Stimulated activated CD4-positive, alpha-beta T cell treated with anti-CD3 and anti-CD28 coated beads, Interleukin-1b, Interleukin-23, amount 100 ng/mL, for 48 hours (primary cell): ENCODE data around the gene IGDCC3.

ENCODE experiments used
- DNase-seq: peaks from one replicate; pipeline ENCODE4 v3.0.0-alpha.2; 2020

The IGDCC3 gene

DNA sequence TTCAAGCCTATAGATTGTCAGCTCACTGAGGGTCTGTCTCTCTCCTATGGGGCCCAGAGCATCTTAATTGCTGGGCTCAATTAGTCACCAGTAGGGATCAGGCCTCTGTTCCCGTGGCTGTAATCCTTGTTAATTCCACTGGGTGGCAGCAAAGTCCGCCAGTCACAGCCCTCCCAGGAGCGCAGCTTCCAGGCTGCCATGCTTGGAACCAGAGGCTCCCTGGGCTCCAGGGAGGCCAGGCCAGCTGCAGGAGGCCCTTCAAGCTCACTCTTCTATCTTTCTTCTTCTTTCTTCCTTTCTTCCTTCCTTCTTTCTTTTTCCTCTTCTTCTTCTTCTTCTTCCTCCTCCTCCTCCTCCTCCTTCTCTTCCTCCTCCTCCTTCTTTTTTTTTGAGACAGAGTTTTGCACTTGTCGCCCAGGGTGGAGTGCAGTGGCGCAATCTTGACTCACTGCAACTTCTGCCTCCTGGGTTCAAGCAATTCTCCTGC, 58.9 kb downstream of the IGDCC3 start:
- DNase-seq, result peak; percentile 78

GRCh38 chr15:65312400-65312916, 65.3 kb downstream of the IGDCC3 start:
- no peak for DNase-seq

DNA sequence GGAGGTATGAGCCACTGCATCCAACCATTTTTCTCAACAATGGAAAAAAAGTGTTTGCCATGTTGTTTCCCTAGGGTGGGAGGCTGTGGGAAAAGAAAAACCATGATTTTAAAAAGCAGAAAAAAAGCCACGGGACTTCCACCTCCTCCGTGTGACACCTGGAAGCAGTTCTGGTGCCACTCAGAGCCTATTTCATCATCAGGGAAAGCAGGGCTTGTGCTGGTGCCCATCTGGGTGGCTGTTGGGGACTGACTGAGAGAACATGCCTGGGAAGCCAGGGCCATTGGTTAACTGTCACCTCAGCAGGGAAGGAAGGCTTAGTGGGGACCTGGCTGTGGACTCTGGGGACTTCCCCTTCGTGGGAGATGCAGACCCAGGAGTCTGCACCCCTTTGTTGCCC, 66.0 kb downstream of the IGDCC3 start:
- DNase-seq, result no peak

DNA sequence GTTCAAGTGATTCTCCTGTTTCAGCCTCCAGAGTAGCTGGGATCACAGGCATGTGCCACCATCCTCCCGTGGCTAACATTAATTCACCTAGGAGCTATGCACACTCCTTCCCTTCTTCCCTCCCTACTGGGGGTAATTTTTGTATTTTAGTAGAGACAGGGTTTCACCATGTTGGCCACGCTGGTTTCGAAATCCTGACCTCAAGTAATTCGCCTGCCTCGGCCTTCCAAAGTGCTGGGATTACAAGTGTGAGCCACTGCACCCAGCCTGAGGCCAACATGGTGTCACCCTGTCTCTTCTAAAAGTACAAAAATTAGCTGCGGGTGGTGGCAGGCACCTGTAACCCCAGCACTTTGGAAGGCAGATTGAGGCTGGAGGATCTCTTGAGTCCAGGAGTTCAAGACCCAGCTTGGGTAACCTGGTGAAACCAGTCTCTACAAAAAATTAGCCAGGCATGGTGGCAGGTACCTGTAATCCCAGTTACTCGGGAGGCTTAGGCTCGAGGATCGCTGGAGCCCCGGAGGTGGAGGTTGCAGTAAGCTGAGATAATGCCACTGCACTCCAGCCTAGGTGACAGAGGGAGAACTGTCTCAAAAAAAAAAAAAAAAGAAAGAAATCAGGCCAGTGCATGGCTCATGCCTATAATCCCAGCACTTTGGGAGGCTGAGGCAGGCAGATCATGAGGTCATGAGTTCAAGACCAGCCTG, 67.2 kb downstream of the IGDCC3 start:
- DNase-seq, result no peak

DNA sequence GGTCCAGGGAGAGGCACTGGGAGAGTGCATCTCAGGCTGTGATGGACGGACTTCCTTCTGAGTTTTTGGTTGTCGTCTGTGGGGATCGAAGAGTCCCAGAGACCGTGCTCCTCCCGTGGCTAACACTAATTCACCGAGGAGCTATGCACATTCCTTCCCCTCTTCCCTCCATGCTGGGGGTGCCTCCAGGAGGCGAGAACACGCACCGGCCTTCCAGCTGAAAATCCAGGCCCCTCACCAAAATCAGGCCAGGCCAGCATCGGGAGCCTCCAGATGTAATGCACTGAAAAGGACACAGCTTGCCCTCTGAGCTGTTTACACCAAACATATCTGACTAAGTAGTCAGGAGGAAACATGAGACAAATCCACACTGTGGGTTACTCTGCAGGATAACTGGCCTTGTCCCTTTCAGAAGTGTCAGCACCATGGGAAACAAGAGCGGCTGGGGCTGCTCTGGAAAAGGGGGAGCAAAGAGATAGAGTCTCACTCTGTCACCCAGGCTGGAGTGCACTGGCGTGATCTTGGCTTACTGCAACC, 67.9 kb downstream of the IGDCC3 start:
- no peak for DNase-seq

DNA sequence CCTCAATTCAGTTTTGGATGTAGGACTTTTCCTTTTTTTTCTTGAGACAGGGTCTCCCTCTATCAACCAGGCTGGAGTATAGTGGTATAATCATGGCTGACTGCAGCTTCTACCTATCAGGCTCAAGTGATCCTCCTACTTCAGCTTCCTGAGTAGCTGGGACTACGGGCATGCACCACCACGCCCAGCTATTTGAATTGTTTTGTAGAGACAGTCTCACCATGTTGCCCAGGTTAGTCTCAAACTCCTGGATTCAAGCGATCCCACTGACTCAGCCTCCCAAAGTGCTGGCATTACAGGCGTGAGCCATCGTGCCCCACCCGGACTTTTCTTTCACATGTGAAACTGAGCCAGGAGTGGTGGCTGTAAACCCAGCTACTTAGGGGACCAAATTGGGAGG, 69.8 kb downstream of the IGDCC3 start:
- no peak for DNase-seq

DNA sequence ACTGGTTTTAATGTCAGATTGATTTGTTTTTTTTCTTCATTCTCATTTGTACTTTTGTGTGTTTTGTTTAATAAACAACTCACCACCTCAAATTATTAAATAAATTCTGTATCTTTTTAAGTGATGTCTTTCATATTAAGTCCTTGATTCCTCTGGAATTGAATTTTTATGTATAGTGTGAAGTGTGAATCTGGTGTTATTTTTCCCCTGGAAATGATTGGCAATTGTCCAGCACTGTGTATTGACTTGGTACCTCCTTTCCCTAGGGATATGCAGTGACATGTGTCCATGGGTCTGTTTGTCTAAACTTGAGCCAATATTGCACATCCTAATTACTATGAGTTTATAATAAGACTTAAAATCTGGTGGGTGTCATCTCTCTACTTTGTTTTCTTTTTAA, 71.3 kb downstream of the IGDCC3 start:
- DNase-seq, result no peak

- DNase-seq, result no peak
These were observed 72.0 kb downstream of the IGDCC3 start for GRCh38 chr15:65305776-65306175.

GRCh38 chr15:65305150-65305758, 72.5 kb downstream of the IGDCC3 start:
- DNase-seq, result peak; percentile 18

GRCh38 chr15:65304381-65305149, 73.2 kb downstream of the IGDCC3 start, which contains the start of gene RNU5B-1:
RNU5B-1 (plus strand) TSS chr15:65304677.
- peak; percentile 89 for DNase-seq

- no peak for DNase-seq
These were observed 74.0 kb downstream of the IGDCC3 start for GRCh38 chr15:65303687-65304380.

GRCh38 chr15:65302061-65302460, 75.7 kb downstream of the IGDCC3 start:
- DNase-seq, result no peak

DNA sequence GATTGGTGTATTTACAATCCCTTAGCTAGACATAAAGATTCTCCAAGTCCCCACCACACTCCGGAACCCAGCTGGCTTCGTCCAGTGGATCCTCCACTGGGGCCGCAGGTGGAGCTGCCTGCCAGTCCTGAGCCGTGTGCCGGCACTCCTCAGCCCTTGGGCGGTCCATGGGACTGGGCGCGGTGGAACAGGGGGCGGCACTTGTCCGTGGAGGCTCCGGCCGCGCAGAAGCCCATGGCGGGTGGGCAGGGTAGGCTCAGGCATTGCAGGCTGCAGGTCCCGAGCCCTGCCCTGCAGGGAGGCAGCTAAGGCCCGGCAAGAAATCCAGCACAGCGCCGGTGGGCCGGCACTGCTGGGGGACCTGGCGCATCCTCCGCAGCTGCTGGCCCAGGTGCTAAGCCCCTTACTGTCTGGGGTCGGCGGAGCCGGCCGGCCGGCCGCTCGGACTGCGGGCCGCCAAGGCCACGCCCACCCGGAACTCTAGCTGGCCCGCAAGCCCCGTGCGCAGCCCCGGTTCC, 76.8 kb downstream of the IGDCC3 start:
- DNase-seq, result no peak

GRCh38 chr15:65298731-65299130, 79.1 kb downstream of the IGDCC3 start:
- no peak for DNase-seq

DNA sequence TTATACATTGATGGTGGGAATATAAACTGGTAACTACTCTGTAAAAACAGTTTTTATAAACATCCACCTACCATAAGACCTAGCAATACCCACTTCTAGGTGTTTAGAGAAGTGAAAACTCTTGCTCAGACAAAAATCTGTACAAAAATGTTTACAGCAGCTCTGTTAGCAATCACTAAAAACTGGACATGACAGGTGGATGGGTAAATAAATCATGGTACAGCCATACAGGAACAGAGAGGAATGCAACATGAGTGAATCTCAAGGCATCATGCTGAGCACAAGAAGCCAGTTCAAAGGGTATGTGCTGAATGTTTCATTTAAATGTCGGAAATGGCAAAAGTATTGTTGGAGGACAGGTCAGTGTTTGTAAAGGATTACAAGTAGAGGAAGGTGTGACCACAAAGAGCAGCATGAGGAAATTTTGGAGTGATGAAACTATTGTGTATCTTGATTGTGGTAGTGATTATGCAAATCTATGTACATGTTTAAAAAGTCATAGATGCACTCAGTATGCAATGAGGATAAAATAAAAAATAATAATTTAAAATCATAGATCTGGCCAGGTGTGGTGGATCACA, 84.8 kb downstream of the IGDCC3 start:
- no peak for DNase-seq

GRCh38 chr15:65290228-65290627, 87.6 kb downstream of the IGDCC3 start:
- no peak for DNase-seq

DNA sequence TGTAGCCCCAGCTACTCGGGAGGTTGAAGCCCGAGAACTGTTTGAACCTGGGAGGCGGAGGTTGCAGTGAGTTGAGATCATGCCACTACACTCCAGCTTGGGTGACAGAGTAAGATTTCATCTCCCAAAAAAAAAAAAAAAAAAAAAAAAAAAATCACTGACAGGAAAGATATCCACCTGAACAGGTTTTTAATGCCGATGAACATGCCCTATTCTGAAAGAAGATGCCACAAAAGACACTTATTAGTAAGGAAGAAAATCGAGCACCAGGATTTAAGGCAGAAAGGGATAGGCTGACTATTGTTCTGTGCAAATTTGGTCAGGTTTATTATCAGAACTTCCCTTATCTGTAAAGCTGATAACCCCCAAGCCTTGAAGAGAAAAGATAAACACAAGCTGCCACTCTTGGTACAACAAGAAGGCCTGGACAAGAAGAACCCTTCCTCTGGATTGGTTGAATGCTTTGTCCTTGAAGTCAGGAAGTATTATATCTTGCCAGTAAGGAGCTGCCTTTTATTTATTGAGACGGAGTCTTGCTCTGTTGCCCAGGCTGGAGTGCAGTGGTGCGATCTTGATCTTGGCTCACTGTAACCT, 88.4 kb downstream of the IGDCC3 start:
- DNase-seq, result no peak

DNA sequence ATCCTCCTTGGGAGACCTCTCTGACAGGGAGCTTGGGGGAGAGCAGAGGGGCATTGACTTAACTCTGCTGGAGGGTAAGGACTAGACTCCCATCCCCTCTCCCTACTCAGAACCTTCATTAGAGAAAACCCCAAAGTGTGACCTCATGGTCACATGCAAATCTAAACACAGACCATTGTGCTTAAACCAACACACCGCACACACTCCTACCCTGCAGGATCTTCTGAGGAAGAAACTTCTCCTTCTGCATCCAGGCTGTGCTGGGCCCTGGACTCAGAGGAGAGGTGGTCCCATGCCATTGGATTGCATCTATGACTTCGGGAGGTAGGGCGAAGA, 90.3 kb downstream of the IGDCC3 start:
- DNase-seq, result no peak

DNA sequence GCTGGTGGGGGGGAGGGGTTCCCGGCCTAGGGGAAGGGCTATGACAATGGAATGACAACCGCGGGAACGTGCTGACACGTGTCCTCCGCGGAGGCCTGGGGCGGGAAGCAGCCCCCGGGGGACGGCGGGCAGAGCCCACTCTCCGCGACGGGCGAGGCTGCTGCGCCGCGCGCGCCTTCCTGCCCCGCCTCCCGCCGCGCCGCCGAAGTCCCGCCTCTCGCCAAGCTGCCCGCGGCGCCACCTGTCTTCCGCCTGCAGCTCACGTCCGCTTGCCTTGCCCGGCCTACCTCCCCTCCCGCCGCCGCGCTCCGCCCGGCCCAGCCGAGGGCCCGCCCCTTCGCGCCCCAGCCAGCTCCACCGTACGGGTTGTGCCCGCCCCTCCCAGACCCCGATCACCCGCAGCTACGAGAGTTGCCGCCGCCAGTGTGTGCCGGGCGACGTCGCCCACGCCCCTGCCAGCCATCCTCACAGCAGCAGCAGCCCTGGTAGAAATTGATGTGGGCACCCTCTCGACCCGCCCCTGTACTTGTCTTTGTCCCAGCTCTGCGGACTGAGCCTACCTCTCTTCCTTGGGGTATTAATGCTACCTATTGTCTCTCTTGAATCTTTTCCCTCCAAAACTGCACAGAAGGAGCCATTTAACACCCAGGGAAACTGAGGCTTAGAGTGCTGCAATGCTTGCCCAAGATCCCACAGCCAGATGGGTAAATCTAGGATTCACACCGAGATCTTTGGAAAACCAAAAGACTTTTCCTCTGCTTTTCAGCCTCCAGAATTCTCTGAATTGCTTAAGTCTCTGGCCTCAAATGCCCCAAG, 90.9 kb downstream of the IGDCC3 start, which contains the start of gene PARP16:
Gene PARP16 (minus strand): TSS at position 180 of the 816 bp plus-strand sequence. CDS start 457 bp downstream, outside the sequence.
- DNase-seq, result peak; percentile 91

GRCh38 chr15:65286069-65286703, 91.6 kb downstream of the IGDCC3 start:
- DNase-seq, result no peak
